Measurements from ENCODE around the gene NCKAP5.

The NCKAP5 gene

DNA sequence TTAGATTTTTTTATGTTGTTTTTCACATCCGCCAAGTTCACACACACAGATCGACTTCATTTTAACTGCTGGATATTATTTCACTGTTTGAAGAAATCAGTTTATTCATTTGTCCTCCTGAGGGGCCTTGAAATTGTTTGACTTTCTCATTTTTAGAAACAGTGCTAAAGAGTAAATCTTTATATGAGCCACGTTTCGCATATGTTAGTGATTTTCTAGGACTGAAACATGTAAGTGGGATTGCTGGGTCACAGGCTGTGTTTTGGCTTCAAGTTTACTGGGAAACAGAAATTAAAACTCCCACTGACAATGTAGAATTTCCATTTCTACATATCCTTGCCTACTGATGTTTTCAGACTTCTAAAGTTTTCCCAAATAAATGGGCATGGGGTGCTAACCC, 363.8 kb downstream of the NCKAP5 start:
- Histone ChIP-seq H3K27ac (no peak overlapping the region), H3K4me3 (no peak overlapping the region), H3K36me3 (no peaks in the 10 kb centered on the region), H4K20me1 (no peaks in the 10 kb centered on the region), H3K4me2 (no peak overlapping the region), H3K9me3 (replicated peaks in 1 of 11) (peaks cover 8 to 23% (median 14%) of the 10 kb centered on the region in 11 experiments), H3K4me1 (no peaks in the 10 kb centered on the region), H3K9ac (no peak overlapping the region), H3K27me3 (no peaks in the 10 kb centered on the region)
- no peak for TF ChIP-seq Cebpa-rat (IDR thresholded peaks at IDR 0.05)

DNA sequence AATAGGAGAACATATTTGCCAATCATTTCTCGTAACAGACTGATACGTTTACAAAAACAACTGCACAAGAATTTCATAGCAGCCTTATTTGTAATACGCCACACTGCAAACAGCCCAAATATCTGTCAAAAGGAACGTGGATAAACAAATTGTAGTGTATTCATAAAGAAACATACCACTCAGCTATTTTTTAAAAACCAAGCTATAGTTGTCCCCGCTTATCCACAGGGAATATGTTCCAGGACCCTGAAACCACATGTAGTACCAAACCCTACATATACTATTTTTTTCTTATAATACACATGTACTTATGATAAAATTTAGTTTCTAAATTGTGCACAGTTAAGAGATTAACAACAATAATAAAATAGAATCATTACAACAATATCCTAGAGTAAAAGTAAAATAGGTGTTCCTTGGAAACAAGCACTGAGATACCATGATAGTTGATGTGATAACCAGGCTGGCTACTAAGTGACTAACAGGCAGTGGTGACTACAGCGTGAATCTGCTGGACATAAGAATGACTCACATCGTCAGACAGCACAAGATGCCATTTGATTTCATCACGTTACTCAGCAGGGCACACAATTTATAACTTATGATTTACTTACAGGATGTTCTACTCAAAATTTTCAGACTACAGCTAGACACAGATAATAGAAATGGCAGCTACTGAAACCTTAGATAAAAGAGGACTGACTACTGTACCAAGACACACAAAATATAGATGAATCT, 367.4 kb downstream of the NCKAP5 start:
- H4K20me1 ChIP-seq: no peaks in the 10 kb centered on the region
- no peak overlapping the region for H3K4me2 ChIP-seq
- H3K27ac ChIP-seq: no peak overlapping the region
- no peak overlapping the region for H3K9ac ChIP-seq
- no peaks in the 10 kb centered on the region for H3K27me3 ChIP-seq
- TF ChIP-seq Cebpa-rat (IDR thresholded peaks at IDR 0.05): no peak
- H3K36me3 ChIP-seq: no peaks in the 10 kb centered on the region
- H3K9me3 ChIP-seq (replicated peaks in 1 of 11): 0 out of 22 replicates have a peak, but pooled peaks cover 0 to 6% (median 0%) of the 10 kb centered on the region in 11 experiments
- no peaks in the 10 kb centered on the region for H3K4me1 ChIP-seq
- no peak overlapping the region for H3K4me3 ChIP-seq

DNA sequence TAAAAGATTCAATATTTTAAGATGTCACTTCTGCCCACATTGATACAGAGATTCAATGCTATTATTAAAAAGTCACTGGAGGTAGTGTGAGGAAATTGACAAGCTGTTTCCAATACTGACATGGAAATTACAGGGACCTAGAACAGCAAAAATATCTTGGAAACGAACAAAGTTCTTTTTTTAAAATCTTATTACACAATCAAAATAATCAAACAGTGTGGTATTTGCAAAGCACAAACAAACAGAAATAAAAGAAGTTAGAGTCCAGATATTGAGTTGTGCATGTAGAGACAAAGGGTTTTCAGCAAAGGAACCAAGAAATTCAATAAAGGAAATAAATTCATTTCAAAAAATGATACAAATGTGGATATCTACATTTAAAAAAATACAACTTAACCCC, 369.6 kb downstream of the NCKAP5 start:
- no peaks in the 10 kb centered on the region for H3K36me3 ChIP-seq
- H3K27me3 ChIP-seq: no peaks in the 10 kb centered on the region
- H4K20me1 ChIP-seq: no peaks in the 10 kb centered on the region
- no peaks in the 10 kb centered on the region for H3K4me1 ChIP-seq
- no peak overlapping the region for H3K27ac ChIP-seq
- H3K9ac ChIP-seq: no peak overlapping the region
- no peak overlapping the region for H3K4me2 ChIP-seq
- no peak overlapping the region for H3K4me3 ChIP-seq
- 0 out of 22 replicates have a peak, but pooled peaks cover 0 to 6% (median 0%) of the 10 kb centered on the region in 11 experiments for H3K9me3 ChIP-seq (replicated peaks in 1 of 11)
- no peak for TF ChIP-seq Cebpa-rat (IDR thresholded peaks at IDR 0.05)

DNA sequence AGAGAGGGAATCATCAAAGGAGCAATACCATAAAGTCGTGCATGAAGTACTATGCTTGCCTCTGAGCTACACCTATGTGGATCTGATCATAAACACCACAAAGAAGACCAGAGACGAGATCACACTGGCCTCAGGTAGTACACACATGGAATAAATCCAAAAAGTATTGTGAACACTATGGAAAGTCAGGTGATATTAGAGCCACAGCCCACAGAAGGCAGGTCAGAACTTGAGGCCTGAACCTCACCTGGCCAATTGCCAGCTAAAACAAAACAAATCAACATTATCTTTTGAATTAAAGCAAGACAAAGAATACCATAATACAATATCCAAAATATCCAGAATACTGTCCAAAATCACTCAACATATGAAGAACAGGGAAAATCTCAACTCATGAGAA, 371.1 kb downstream of the NCKAP5 start:
- H4K20me1 ChIP-seq: no peaks in the 10 kb centered on the region
- no peak for TF ChIP-seq Cebpa-rat (IDR thresholded peaks at IDR 0.05)
- H3K4me2 ChIP-seq: no peak overlapping the region
- peaks cover 0 to 8% (median 0%) of the 10 kb centered on the region in 11 experiments; a peak in 2 of 22 replicates for H3K9me3 ChIP-seq (replicated peaks in 1 of 11)
- no peak overlapping the region for H3K9ac ChIP-seq
- H3K4me3 ChIP-seq: no peak overlapping the region
- H3K27ac ChIP-seq: no peak overlapping the region
- no peaks in the 10 kb centered on the region for H3K27me3 ChIP-seq
- H3K36me3 ChIP-seq: no peaks in the 10 kb centered on the region
- H3K4me1 ChIP-seq: no peaks in the 10 kb centered on the region

DNA sequence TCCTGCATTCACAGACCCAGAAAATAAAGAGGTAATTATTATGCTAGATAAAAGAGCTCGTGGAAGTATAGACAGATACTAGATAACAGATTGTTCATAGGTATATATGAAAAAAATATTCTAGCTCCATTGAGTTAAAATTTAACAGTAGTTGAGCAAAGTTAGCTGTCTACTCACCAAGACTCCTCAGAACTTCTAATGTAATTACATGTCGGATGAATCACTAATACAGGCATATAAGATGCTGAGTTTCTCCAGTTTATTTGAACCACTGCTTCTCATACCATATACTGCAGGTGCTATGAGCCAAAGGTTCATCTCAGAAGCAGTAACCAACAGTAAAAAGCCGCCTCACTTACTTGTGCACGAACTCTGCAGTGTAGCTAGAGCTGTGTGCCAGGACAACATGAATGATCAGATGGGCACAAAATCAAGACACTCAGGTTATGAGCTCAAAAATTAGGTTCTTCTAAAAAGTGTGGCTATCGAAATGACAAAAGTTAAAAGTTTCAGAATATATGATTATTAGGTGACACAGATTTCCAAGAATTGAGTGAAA, 373.4 kb downstream of the NCKAP5 start:
- H3K36me3 ChIP-seq: no peaks in the 10 kb centered on the region
- no peaks in the 10 kb centered on the region for H3K27me3 ChIP-seq
- no peak overlapping the region for H3K27ac ChIP-seq
- H3K4me1 ChIP-seq: no peaks in the 10 kb centered on the region
- H4K20me1 ChIP-seq: no peaks in the 10 kb centered on the region
- peaks cover 0 to 8% (median 4%) of the 10 kb centered on the region in 11 experiments; a peak in 5 of 22 replicates for H3K9me3 ChIP-seq (replicated peaks in 1 of 11)
- no peak overlapping the region for H3K4me3 ChIP-seq
- H3K9ac ChIP-seq: no peak overlapping the region
- no peak overlapping the region for H3K4me2 ChIP-seq
- TF ChIP-seq Cebpa-rat (IDR thresholded peaks at IDR 0.05): no peak

DNA sequence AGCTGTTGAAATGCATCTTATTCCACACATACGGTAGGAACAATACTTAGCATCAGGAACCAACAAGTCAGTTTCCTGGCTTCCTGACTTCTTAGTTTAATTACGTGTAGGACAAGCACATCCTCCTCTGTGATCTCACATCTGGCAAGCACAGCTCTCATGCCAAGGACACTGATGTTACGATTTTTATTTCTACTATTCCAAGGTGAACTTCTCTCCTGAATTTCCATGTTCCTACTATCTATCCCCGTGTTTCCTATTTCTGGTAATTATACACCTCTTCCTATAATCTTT, 374.0 kb downstream of the NCKAP5 start:
- no peak overlapping the region for H3K4me3 ChIP-seq
- no peak overlapping the region for H3K4me2 ChIP-seq
- no peak overlapping the region for H3K9ac ChIP-seq
- H3K4me1 ChIP-seq: no peaks in the 10 kb centered on the region
- H3K36me3 ChIP-seq: no peaks in the 10 kb centered on the region
- H3K27me3 ChIP-seq: no peaks in the 10 kb centered on the region
- TF ChIP-seq Cebpa-rat (IDR thresholded peaks at IDR 0.05): no peak
- H3K27ac ChIP-seq: no peak overlapping the region
- H4K20me1 ChIP-seq: no peaks in the 10 kb centered on the region
- peaks cover 0 to 8% (median 4%) of the 10 kb centered on the region in 11 experiments; a peak in 5 of 22 replicates for H3K9me3 ChIP-seq (replicated peaks in 1 of 11)

DNA sequence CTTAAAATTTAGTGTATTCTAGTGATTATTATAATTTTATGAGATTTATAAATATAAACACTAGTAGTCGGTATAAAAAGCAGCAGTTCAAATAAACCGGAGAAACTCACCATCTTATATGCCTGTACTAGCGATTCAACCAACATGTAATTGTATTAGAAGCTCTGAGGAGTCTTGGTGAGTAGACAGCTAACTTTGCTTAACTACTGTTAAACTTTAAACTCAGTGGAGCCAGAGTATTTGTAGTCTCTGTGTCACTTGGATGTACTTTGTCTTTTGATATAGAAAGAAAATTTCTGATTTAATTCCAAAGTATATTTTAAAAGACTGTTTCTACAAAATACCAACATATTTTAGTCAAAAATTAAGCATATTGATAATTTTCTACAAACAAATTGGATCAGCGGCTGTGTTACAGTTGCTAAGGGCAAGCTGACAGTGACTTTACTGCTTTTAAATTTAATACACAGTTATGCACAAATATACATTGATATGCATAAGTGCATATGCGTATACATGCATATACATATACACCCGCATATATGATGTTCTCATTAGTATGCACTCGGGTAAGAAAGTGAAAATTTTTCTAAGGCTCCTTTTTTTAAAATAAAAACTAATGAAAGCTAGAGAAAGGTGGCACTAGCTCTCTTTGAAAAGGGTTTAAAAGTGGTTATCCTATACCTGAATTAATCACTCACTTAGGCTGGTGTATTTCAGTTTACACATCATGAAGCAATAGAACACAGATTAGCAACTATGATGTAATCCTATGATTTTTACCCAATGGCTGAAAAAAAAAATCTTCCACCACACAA, 374.5 kb downstream of the NCKAP5 start:
- no peaks in the 10 kb centered on the region for H4K20me1 ChIP-seq
- H3K9ac ChIP-seq: no peak overlapping the region
- H3K9me3 ChIP-seq (replicated peaks in 1 of 11): peaks cover 0 to 8% (median 4%) of the 10 kb centered on the region in 11 experiments; a peak in 5 of 22 replicates
- no peaks in the 10 kb centered on the region for H3K27me3 ChIP-seq
- no peak for TF ChIP-seq Cebpa-rat (IDR thresholded peaks at IDR 0.05)
- no peak overlapping the region for H3K4me3 ChIP-seq
- no peaks in the 10 kb centered on the region for H3K36me3 ChIP-seq
- H3K4me1 ChIP-seq: no peaks in the 10 kb centered on the region
- no peak overlapping the region for H3K27ac ChIP-seq
- H3K4me2 ChIP-seq: no peak overlapping the region

DNA sequence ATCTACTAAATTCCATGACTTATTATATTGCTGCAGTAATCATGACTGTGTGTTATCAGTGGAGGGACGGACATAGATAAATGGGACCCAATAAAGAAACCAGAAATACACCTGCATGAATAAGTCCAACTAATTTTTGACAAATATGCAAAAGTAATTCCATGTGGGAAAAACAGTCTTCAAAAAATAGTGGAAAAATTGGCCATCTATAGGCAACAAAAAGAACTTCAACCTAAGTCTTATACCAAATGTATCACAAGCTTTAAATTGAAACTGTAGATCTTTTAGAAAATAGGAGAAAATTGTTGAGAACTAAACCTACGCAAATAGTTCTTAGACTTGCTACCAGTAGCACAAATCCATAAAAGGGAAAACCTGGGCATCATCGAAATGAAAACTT, 376.2 kb downstream of the NCKAP5 start:
- Histone ChIP-seq H4K20me1 (no peaks in the 10 kb centered on the region), H3K27me3 (no peaks in the 10 kb centered on the region), H3K9ac (no peak overlapping the region), H3K36me3 (no peaks in the 10 kb centered on the region), H3K4me2 (no peak overlapping the region), H3K4me1 (no peaks in the 10 kb centered on the region), H3K27ac (no peak overlapping the region), H3K9me3 (replicated peaks in 1 of 11) (peaks cover 0 to 8% (median 4%) of the 10 kb centered on the region in 11 experiments; a peak in 5 of 22 replicates), H3K4me3 (no peak overlapping the region)
- no peak for TF ChIP-seq Cebpa-rat (IDR thresholded peaks at IDR 0.05)

DNA sequence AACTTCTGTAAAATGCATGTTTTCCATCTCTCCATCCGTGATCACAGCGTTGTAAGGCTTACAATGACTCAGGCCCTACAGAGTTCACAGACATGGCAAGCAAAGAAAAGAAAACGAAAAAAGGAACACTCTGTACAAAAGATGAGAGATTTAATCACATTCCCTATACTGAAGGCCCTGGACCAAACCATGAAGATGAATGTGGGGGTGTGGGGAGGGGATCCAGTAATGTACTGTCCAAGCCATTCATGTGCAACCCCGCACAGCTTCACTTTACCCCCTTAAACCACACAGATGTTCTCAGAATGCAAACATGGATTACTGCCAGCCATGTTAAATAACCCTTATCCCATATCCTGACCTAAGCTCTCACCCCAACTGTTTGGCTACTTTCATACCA, 391.1 kb downstream of the NCKAP5 start:
- Histone ChIP-seq H3K4me1 (no peaks in the 10 kb centered on the region), H3K9me3 (replicated peaks in 1 of 11) (no peaks in the 10 kb centered on the region), H3K27ac (no peak overlapping the region), H3K4me3 (no peak overlapping the region), H3K9ac (no peak overlapping the region), H3K27me3 (no peaks in the 10 kb centered on the region), H3K36me3 (no peaks in the 10 kb centered on the region), H3K4me2 (no peak overlapping the region), H4K20me1 (no peaks in the 10 kb centered on the region)
- no peak for TF ChIP-seq Cebpa-rat (IDR thresholded peaks at IDR 0.05)

Data from BLaER1 treated with 17β-estradiol and CSF1 and Interleukin-3, amounts not matched to agents 10 nM and 100 nM (cell line).